GM12801 (cell line): ENCODE results near the gene GFOD1.

ENCODE experiments used
- TF ChIP-seq, protein P1 (sequence below): IDR thresholded peaks from one replicate; pipeline ENCODE4 v1.5.1; 2011; ENCODE audit warnings: control low read depth; ENCODE audit not compliant: insufficient read length; ENCODE audit errors: extremely low read depth

Gene GFOD1

DNA sequence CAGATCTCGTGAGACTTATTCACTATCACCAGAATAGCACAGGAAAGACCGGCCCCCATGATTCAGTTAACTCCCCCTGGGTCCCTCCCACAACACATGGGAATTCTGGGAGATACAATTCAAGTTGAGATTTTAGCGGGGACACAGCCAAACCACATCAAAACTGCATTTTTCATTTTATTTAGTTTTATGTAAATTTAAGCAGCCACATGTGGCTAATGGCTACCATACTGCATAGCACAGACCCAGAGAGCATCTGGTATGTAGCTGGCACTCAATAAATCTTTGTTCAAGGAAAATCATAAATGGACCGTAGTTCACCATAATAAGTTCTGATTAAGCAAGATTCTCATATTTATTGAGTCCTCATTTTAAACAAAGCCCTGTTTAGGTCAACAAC lies 15.3 kb downstream of the GFOD1 start:
- TF ChIP-seq, protein P1, sequence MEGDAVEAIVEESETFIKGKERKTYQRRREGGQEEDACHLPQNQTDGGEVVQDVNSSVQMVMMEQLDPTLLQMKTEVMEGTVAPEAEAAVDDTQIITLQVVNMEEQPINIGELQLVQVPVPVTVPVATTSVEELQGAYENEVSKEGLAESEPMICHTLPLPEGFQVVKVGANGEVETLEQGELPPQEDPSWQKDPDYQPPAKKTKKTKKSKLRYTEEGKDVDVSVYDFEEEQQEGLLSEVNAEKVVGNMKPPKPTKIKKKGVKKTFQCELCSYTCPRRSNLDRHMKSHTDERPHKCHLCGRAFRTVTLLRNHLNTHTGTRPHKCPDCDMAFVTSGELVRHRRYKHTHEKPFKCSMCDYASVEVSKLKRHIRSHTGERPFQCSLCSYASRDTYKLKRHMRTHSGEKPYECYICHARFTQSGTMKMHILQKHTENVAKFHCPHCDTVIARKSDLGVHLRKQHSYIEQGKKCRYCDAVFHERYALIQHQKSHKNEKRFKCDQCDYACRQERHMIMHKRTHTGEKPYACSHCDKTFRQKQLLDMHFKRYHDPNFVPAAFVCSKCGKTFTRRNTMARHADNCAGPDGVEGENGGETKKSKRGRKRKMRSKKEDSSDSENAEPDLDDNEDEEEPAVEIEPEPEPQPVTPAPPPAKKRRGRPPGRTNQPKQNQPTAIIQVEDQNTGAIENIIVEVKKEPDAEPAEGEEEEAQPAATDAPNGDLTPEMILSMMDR, result no peak

DNA sequence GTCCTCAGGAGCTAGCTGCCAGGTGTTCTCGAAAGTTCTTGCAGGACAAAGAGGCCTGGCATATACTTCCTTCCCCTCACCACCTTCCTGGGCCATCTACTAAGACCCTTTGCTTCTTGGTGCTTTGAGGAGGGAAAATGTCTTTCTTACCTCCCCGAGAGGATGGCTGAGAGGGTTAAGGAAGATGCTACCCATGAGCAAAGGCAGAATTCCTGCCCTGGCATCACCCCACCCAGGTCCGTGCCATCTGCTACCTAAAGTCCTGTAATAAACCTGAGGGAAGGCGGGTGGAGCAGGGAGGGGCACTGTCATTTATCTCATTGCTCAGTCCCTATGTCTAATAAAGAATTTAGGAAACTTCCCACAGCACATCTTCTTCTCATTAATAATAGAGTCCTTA lies 16.2 kb downstream of the GFOD1 start:
- TF ChIP-seq, protein P1, result no peak

DNA sequence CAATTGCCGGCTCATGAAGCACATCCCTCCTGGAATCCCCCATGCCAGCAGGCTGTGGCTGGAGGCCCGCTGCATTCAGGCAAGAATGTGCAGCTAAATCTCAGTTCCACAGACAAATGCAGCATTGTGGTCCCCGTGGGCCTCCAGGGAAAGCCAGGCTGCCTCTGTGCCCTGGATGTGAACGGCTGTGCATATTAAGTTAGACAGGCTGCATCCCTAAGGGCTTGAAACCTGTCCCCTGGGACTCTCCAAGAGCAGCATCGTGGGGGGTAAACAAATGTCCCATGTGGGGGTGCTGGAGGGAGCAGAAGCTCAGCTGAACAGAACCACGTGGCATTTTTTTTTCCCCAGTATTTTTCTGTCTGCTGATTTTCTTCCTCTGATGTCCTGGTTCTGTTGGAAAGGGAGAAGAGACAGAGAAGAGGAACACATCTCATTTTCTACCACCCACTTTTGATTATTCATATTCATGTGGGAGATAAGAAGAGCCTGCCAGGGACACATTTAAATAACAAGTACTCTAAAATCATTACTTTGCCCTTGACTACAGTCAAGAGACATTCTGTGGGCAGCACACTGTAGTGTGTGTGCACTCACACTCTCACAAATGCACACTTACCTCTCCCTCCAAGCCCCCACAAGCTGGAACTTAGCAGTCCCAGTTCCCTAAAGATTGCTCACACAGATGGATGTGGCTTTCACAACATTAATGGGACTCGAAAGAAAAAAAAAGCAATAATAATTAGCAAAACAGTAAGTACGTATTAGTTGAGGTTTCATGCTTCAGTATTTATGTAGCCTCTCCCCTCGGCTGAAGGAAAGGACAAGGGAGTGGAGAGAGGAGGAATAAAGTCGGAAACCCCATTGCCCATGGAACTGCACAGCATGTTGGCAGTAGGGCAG lies 16.9 kb downstream of the GFOD1 start:
- TF ChIP-seq, protein P1, result no peak

DNA sequence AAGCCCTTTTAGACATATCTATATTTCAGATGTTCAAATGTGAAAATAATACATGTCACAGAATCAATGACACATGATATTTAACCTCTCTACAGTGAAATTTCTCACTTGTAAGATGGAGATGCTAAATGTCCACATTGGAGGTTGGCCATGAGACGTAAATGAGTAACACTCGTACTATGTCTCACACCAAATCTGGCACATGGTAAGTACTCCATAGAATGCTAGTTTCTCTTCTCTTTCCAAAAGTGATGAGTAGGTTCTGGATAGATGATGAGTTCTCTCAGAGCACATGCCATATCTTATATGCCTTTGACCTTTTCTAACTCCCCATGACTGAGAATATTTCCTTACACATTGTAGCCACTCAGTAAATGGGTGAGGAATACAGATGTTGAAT lies 17.7 kb downstream of the GFOD1 start:
- TF ChIP-seq, protein P1, result no peak

DNA sequence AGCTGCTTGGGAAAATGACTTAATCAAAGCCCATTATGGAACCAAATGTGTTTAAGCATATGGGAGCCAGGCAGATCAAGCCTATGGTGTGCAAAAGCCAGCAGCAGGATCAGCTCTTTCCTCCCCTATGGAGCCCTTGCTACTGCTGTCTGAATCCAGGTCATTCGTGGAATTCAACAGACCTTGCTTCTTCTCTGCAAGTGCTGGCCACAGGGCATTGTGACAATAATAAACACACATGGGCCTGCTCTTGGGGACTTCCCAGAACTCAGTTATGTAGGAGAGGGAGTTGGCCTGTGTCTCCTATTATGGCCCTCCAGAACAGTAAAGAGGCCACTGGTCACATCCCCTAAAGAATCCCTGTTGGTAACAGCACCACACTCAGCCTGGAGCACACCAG lies 18.6 kb downstream of the GFOD1 start:
- TF ChIP-seq, protein P1, result no peak

DNA sequence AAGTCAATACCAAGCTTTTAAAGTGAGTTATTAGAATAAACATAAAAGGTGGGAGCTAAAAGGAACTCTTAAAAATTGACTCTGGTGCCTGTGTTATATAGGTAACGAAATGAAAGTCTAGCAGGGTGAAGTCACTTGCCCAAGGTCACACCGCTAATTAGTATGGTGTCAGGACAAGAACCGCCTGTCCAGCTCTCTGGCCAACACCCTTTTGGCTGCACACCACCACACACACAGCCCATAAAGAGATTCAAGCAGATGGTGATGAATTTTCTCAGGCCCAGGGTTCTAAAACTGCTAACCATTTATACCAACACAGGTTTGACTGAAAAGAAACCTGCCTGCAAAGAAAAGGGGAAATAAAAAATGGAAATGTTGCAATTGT lies 20.2 kb downstream of the GFOD1 start:
- TF ChIP-seq, protein P1, result no peak

DNA sequence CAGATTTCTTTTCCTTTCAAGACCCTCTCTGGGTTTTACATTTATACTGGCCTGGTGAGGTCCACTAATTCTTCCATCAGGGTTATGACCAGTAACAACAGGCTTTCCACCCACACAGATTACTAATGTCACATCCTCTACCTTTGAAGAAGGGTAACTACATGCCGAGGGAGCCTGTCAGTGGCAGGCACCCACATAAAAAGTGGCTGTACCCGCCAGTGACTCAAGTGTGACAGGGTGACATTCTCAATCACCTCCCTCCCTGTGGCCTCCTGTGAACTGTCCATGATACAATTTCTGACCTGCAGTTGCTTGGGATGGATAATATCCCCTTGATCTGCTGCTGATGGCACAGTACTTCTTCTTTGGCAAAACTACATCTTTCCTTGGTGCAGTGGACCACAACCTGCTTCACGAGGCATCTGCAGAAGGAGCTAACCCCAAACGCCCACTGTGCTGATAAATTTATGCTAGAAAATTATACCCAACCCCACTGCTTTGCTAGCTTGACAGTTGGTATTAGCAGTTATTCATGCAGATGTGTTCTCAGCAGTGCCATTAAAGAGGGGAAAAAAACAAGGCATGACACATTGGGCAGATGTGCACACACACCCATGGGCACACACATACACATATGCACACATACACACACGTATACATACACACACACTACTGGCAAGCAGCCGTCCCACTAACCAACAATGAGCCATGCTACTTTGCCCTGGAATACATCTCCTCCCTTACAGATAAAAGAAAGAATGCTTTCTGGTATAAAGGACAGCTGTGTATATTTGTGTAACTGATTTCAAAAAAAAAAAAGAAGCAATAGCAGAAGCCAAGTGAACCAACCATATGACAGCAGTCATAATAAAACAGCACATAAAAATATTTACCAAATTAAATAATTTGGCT lies 20.8 kb downstream of the GFOD1 start:
- TF ChIP-seq, protein P1, result no peak
